Activated naive CD8-positive, alpha-beta T cell treated with anti-CD3 and anti-CD28 coated beads, Interleukin-2, amount 50 U/mL, for 24 hours (primary cell): Measurements from ENCODE around the gene DLGAP1.

ENCODE experiments used
- ATAC-seq: fragments of 150-1000 bp; cut with Tn5 transposase; one replicate; pipeline ENCODE4 v1.10.0; 2021
- DNase-seq: peaks from one replicate; pipeline ENCODE4 v3.0.0; 2021
- H3K27ac Mint-ChIP-seq: one replicate; pipeline ENCODE4 v1.8.0; 2021; ENCODE audit warnings: mild to moderate bottlenecking, mixed read lengths
- H3K27me3 Mint-ChIP-seq: one replicate; pipeline ENCODE4 v1.8.0; 2021; ENCODE audit warnings: mixed read lengths
- H3K36me3 Mint-ChIP-seq: one replicate; pipeline ENCODE4 v1.8.0; 2021; ENCODE audit warnings: low read depth, mixed read lengths
- H3K4me1 Mint-ChIP-seq: one replicate; pipeline ENCODE4 v1.8.0; 2021; ENCODE audit warnings: mixed read lengths
- H3K4me3 Mint-ChIP-seq: one replicate; pipeline ENCODE4 v1.8.0; 2021; ENCODE audit warnings: mild to moderate bottlenecking, moderate library complexity, mixed read lengths
- H3K9me3 Mint-ChIP-seq: one replicate; pipeline ENCODE4 v1.8.0; 2021; ENCODE audit warnings: mixed read lengths

The DLGAP1 gene

DNA sequence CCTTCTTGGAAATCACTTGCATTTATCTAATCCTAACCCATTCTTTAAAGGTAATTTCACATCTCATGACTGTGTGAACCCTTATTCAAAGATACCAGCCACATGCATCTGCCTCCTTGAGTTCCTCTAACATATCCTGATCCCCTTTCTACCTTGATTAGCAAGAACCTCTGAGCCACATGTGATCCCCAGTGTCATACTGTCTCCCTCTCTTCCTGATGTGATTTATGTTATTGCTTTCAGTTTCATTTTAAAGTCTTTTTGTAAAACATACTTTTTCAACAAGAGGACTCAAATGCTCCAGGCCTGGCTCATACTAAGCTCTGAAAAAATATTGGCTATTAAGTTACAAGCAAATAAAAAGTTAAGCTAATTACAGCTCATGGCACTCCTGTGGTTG, 470.1 kb downstream of the DLGAP1 start:
- Mint-ChIP-seq H3K4me1 (peaks cover 11% of the 10 kb centered on the region), H3K27me3 (no peaks in the 10 kb centered on the region), H3K9me3 (no peaks in the 10 kb centered on the region), H3K27ac (no peak overlapping the region), H3K36me3 (no peaks in the 10 kb centered on the region), H3K4me3 (no peak overlapping the region)
- DNase-seq (no peak), ATAC-seq (no peak)

DNA sequence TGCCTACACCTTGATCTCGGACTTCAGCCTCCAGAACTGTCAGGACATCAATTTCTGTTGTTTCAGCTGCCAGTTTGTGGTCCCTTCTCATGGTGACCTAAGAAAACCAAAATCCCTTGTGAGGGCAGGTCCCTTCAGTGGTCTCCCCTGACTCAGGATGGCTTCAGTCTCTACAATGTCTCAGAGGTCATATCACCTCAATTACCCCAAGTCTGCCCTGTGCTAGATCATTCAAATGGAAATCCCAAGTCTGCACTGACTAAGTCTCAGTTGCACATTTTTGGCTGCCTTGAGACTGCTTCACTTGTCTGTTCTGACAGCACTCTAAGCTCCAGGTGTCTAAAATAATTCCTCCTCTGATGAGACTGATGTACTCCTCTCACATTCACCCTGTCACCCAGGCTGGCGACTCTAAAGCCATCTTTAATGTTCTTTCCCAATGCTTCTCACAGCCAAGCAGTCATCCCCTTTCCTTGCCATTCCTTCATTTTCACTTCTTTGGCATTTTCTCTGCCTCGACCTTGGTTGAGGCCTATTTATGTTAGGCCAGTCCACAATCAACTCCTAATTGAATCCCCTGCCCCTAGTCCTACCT, 470.8 kb downstream of the DLGAP1 start:
- peak; percentile 68 for ATAC-seq
- Mint-ChIP-seq H3K27ac (peak overlapping the region; percentile 13), H3K4me1 (peaks cover 11% of the 10 kb centered on the region), H3K36me3 (no peaks in the 10 kb centered on the region), H3K9me3 (peaks cover 3% of the 10 kb centered on the region), H3K4me3 (no peak overlapping the region), H3K27me3 (no peaks in the 10 kb centered on the region)
- no peak for DNase-seq

DNA sequence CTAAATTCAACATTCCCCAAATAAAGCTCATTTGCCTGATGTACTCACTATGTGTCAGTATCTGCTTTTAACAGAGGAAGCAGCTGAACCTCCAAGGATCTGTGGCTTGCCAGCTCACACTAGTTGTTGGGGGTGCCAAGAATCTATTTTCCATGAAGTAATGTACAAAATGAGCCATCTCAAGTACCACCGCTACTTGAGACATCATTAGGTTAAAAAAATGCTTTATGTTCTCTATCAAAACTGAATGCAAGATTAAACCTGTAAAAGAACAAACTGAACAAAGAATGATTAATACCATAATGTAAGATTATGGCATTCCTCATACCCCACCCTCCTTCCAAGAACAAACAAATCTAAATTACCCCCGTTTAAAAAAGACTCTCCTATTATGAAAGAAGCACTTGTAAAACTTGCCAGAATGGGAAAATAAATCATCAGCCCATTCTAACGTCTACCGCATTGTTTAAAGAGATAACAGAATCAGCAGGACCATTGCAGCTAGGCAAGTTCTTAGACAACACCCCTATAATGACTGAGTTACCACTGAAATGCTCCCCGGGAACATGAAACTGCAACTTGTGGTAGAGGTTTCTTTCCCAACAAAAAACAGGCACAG, 471.6 kb downstream of the DLGAP1 start:
- Mint-ChIP-seq H3K9me3 (peaks cover 8% of the 10 kb centered on the region), H3K4me1 (peaks cover 11% of the 10 kb centered on the region), H3K27ac (no peak overlapping the region), H3K4me3 (no peak overlapping the region), H3K36me3 (no peaks in the 10 kb centered on the region), H3K27me3 (peaks cover 1% of the 10 kb centered on the region)
- DNase-seq: no peak
- no peak for ATAC-seq

DNA sequence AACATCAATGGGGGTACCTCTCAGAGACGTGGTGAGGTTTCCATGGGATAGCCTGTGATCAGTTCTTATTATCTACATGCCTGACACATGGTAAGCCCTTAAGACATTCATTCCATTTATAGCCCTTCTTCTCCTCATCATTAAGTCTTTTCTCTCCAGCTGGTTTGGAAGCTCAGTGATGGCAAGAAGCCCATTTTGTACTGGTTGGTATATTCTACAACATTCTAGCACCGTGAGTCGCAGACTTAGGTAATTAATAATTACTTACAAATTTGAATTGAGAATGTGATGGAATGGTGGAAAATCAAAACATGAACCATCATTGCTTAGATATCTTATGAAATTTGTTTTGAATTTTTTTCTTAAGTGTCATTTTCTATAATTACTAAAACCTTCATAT, 472.6 kb downstream of the DLGAP1 start:
- ATAC-seq (no peak), DNase-seq (no peak)
- H3K4me1 Mint-ChIP-seq: peaks cover 11% of the 10 kb centered on the region
- H3K4me3 Mint-ChIP-seq: no peak overlapping the region
- no peaks in the 10 kb centered on the region for H3K36me3 Mint-ChIP-seq
- no peak overlapping the region for H3K27ac Mint-ChIP-seq
- H3K9me3 Mint-ChIP-seq: peaks cover 12% of the 10 kb centered on the region
- peaks cover 1% of the 10 kb centered on the region for H3K27me3 Mint-ChIP-seq

DNA sequence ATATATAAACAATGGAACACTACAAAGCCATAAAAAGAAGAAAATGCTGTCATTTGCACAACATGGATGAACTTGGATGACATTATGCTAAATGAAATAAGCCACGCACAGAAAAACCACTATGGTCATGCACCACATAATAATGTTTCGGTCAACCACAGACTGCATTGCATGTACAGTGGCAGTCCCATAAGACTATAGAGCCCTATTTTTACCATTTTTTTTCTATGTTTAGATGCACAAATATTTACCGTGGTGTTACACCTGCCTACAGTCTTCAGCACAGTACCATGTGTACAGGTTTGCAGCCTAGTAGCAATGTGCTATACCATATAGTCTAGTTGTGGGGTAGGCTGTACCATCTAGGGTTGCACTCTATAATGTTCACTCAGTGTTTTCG, 476.1 kb downstream of the DLGAP1 start:
- H3K4me1 Mint-ChIP-seq: no peaks in the 10 kb centered on the region
- no peak overlapping the region for H3K4me3 Mint-ChIP-seq
- no peak for DNase-seq
- no peak overlapping the region for H3K27ac Mint-ChIP-seq
- no peak for ATAC-seq
- H3K27me3 Mint-ChIP-seq: peaks cover 1% of the 10 kb centered on the region
- H3K9me3 Mint-ChIP-seq: peaks cover 12% of the 10 kb centered on the region
- no peaks in the 10 kb centered on the region for H3K36me3 Mint-ChIP-seq

DNA sequence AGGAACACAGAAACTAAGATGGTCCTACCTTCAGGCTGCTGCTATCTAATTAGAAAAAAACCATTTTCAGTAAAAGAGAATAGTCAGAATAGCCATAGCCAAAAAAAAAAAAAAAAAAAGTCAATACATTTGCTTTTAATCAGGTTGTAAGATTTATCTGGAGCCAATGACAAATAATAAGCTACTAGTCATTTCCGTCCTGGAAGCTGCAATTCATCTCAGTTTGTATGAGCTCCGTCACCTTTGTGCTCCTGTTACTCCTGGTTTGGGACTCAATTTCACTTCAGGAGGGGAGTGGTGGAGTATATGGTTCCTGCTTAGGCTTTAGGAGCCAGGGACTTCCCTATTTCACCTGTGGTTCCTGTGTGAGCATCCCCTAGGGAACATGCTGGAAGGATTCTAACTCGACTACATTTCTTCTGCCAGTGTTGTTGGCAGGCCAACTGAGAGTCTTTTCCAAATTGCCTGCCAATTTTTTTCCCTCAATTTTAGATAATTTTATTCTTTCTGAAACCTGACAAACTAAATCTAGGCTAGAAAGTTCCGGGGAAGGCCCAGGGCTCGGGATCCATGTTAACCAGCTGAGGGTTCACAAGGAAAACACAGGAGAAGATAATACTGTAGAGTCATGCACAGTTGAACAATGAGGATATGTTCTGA, 481.8 kb downstream of the DLGAP1 start:
- no peaks in the 10 kb centered on the region for H3K27me3 Mint-ChIP-seq
- H3K36me3 Mint-ChIP-seq: no peaks in the 10 kb centered on the region
- H3K4me1 Mint-ChIP-seq: no peaks in the 10 kb centered on the region
- ATAC-seq (no peak), DNase-seq (no peak)
- no peak overlapping the region for H3K4me3 Mint-ChIP-seq
- peaks cover 2% of the 10 kb centered on the region for H3K9me3 Mint-ChIP-seq
- H3K27ac Mint-ChIP-seq: no peak overlapping the region

DNA sequence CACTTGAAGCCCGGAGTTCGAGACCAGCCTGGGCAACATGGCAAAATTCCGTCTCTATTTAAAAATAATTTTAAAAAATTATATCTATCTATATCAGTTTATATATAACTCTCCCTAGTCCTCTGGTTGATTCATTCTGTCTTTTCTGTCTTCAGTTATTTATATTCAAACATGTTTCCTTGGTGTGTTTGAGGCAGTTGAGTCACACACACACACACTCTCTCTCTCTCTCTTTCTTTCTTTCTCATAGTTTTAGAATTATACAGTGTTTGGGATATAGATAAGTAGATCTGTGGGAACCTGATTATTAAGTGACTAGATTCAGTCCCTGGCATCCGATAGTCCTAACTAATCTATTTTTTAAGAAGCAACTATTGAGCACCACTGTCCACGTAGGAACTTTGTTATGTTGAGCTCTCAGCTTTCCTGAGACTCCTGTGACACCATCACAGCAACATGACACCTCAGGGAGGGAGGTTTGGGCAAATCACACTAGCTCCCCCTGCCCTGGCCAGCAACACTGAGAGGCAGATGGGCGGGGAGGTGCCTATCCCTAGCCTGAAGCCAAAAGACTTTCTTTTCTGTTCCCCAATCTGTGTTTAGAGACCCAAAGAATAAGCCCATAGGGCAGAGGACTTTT, 482.7 kb downstream of the DLGAP1 start:
- no peaks in the 10 kb centered on the region for H3K9me3 Mint-ChIP-seq

DNA sequence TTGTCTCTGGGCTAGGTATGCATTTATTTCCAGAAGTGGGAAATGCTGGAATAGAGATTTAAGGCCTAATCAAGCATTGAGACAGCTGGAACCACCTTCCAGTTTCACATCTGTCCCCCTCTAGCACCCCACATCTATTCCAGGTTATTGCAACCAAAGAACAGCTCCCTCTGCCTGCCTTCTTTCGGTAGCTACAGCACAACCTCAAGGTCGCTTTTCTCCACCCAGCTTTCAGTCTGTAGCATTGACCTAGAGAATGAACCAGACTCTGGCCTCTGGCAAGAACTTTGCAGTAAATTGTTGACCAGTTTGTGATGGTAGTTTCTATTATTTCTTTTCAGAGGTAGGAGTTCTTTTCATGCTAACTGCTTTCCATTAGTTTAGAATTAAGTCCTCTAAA, 484.2 kb downstream of the DLGAP1 start:
- no peak overlapping the region for H3K27ac Mint-ChIP-seq
- no peak overlapping the region for H3K4me3 Mint-ChIP-seq
- ATAC-seq (no peak), DNase-seq (no peak)
- no peaks in the 10 kb centered on the region for H3K9me3 Mint-ChIP-seq
- H3K4me1 Mint-ChIP-seq: no peaks in the 10 kb centered on the region
- H3K36me3 Mint-ChIP-seq: no peaks in the 10 kb centered on the region
- H3K27me3 Mint-ChIP-seq: no peaks in the 10 kb centered on the region

More for the DNA sequence above, 482.7 kb downstream of the DLGAP1 start:
- Mint-ChIP-seq H3K27ac (no peak overlapping the region), H3K4me1 (no peaks in the 10 kb centered on the region), H3K4me3 (no peak overlapping the region), H3K36me3 (no peaks in the 10 kb centered on the region), H3K27me3 (no peaks in the 10 kb centered on the region)
- DNase-seq (no peak), ATAC-seq (no peak)

DNA sequence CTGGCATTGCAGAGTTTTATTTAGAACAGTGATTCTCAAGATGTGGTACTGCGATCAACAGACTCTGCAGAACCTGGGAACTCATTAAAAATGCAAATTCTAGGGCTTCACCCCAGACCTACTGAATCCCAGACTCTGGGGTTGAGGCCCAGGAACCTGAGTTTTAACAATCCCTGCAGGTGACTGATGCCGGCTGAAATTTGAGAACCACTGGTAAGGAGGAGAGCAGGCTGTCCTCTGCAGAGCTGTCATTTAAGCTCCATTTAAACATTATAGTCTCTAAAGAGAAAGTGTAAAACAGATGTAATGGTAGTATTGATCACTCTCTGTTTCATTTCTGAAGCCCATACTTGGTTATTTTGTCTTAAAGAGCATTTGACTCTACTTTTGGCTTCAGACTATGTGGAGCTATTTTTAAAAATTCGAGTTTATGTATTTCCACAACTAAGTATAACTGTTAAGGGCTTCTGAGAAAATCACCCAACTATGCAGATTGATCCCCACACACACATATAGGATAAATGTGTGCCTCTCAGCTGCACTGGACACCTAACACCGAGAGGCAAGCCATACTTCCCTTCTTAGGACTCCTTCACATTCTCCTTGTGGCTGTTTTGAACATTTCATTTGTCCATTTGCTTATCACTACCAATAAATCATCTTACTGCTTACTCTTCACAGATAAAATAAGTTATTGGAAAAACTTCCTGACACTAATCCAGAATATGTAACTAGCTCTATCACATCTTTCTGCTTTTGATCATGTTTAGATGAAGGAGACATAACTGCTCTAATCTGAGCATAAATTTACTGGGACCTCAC, 487.5 kb downstream of the DLGAP1 start:
- peaks cover 4% of the 10 kb centered on the region for H3K27me3 Mint-ChIP-seq
- ATAC-seq (no peak), DNase-seq (no peak)
- H3K4me1 Mint-ChIP-seq: no peaks in the 10 kb centered on the region
- H3K4me3 Mint-ChIP-seq: no peak overlapping the region
- no peak overlapping the region for H3K27ac Mint-ChIP-seq
- H3K9me3 Mint-ChIP-seq: no peaks in the 10 kb centered on the region
- H3K36me3 Mint-ChIP-seq: no peaks in the 10 kb centered on the region

DNA sequence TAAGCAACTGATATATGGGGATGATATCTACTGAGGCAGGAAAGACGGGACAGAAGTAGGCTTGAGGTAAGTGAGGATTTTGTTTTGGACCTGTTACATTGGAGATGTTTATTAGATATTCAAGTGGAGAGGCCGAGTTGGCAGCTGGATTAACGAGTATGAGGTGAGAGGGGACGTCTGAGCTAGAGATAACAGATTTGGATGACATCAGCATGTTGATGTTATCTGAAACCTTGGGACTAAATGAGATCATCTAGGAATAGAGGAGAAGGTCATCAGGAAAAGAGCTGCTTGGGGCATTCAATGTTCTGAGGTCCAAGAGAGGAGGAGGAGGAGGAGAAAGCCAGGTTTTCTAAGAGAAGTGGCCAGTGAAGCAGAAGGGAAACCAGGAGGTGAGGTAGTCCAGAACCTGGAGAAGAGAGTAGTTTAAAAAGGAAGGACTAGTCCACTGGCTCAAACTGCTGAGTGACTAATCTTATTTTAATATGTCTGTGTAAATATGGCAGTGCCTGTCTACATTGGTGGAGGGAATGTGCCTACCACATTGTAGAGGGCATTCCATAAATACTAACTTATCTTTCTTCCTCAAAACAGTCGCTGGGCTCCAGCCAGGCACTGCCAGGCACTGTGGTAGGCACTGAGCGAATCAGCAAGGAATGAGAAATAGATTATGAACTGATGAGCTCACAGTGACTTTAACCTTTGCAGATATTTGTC, 488.3 kb downstream of the DLGAP1 start:
- Mint-ChIP-seq H3K27ac (no peak overlapping the region), H3K36me3 (no peaks in the 10 kb centered on the region), H3K27me3 (peaks cover 4% of the 10 kb centered on the region), H3K9me3 (no peaks in the 10 kb centered on the region), H3K4me1 (no peaks in the 10 kb centered on the region), H3K4me3 (no peak overlapping the region)
- ATAC-seq: no peak
- no peak for DNase-seq

DNA sequence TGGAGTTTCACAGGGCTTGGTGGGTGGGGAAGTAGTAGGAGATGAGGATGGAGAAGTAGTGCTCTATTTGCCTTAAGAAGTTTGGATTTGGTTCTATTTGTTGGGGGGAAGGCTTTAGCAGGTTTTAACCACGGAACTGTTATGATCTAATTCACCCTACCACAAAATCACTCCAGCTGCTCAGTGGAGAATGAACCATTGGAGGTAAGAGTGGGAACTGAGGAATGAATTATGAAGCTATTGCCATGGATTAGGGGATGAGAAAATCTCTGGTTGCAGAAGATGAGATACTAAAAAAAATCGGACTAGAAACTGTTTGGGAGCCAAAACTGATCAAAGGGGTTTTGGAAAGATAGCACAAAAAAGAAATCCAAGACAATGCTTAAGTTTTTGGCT, 488.9 kb downstream of the DLGAP1 start:
- no peaks in the 10 kb centered on the region for H3K4me1 Mint-ChIP-seq
- no peaks in the 10 kb centered on the region for H3K36me3 Mint-ChIP-seq
- no peak overlapping the region for H3K27ac Mint-ChIP-seq
- no peak for DNase-seq
- H3K4me3 Mint-ChIP-seq: no peak overlapping the region
- no peak for ATAC-seq
- H3K9me3 Mint-ChIP-seq: no peaks in the 10 kb centered on the region
- H3K27me3 Mint-ChIP-seq: peaks cover 6% of the 10 kb centered on the region

DNA sequence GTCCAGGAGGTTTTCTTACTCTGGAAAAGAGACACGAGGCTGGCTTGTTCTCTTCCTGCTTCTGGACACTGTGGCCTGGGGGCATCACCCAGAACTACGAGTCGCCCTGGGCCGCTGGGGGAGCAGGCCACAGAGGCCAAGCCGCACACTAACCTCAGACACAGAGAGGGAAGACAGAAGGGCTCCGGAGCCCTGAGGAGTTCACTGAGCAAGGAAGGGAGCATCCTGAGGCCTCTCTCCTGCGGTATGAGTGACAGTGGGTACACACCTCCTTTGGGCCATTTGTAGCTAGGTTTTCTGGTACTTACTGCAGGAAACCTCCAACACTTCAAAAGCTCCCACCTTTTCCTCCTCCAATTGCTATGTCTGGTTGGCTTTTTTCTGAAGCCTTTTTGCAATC, 494.1 kb downstream of the DLGAP1 start:
- no peak overlapping the region for H3K4me3 Mint-ChIP-seq
- no peak overlapping the region for H3K27ac Mint-ChIP-seq
- H3K4me1 Mint-ChIP-seq: no peaks in the 10 kb centered on the region
- H3K27me3 Mint-ChIP-seq: peaks cover 6% of the 10 kb centered on the region
- no peaks in the 10 kb centered on the region for H3K36me3 Mint-ChIP-seq
- ATAC-seq (no peak), DNase-seq (no peak)
- peaks cover 1% of the 10 kb centered on the region for H3K9me3 Mint-ChIP-seq

DNA sequence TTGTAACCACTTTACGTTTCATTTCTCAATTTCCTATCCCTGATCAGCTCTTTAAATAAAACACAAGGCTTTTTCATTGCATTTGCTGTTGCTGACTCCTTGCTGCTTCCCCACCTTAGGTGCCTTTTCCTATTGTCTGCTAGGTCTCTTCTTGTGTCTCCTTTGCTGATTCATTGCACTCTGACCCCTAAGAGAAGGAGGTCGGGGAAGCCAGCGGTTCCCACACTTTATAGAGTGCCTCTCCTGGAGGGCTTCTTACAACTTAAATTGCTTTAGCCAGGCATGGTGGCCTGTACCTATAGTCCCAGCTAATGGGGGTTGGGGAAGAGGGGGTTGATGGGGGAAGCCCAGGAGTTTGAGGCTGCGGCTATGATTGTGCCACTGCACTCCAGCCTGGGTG, 495.0 kb downstream of the DLGAP1 start:
- Mint-ChIP-seq H3K36me3 (no peaks in the 10 kb centered on the region), H3K4me3 (no peak overlapping the region), H3K27ac (no peak overlapping the region), H3K27me3 (peaks cover 6% of the 10 kb centered on the region), H3K4me1 (no peaks in the 10 kb centered on the region), H3K9me3 (peaks cover 6% of the 10 kb centered on the region)
- ATAC-seq (no peak), DNase-seq (no peak)

DNA sequence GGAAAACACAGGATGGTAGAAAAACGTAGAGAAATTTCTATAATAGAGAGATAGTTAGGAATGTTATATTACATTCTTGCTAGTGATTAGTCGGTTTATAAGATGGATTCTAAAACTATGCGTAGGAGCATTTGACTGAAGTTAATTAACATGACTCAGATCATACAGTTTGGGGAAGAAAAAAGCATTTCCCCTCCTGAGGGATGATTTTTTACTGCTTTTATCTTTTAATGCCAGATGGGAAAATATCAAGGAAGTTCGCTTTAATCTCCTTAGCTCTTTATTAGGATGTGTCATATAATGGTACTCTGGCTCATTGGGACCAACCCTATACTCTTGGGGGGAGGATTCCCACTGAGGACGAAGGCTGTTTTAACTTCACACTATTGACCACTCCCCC, 503.1 kb downstream of the DLGAP1 start:
- no peak overlapping the region for H3K27ac Mint-ChIP-seq
- H3K4me1 Mint-ChIP-seq: no peaks in the 10 kb centered on the region
- H3K4me3 Mint-ChIP-seq: no peak overlapping the region
- ATAC-seq (no peak), DNase-seq (no peak)
- peaks cover 6% of the 10 kb centered on the region for H3K9me3 Mint-ChIP-seq
- H3K27me3 Mint-ChIP-seq: peaks cover 6% of the 10 kb centered on the region
- H3K36me3 Mint-ChIP-seq: no peaks in the 10 kb centered on the region
